HL-60 (cell line): Measurements from ENCODE around the gene JAGN1.

ENCODE experiments used
- DNase-seq, 2 experiments: peaks; one replicate each; pipeline ENCODE4 v3.0.0-alpha.2; 2010 to 2020; ENCODE audit warnings: low read depth in 1 of 2, low spot score in 1 of 2
- H3K27ac ChIP-seq: fragments of 250-450 bp; sonication (Bioruptor Pico); replicated peaks from 2 replicates; pipeline ENCODE4 v1.5.1; 2020; ENCODE audit warnings: mild to moderate bottlenecking, moderate library complexity
- H3K27me3 ChIP-seq: fragments of 250-450 bp; sonication (Bioruptor Pico); 2 replicates; pipeline ENCODE4 v1.5.1; 2021; ENCODE audit warnings: mild to moderate bottlenecking, moderate library complexity; ENCODE audit not compliant: insufficient read depth, poor library complexity, severe bottlenecking
- H3K4me3 ChIP-seq: replicated peaks from 2 replicates; pipeline ENCODE4 v1.5.1; 2011; ENCODE audit warnings: mild to moderate bottlenecking, control low read depth, low read length; ENCODE audit not compliant: insufficient read depth
- GABPA ChIP-seq: IDR thresholded peaks from 2 replicates; pipeline ENCODE4 v1.6.1; 2012; ENCODE audit warnings: low read depth
- POLR2AphosphoS5 ChIP-seq: IDR thresholded peaks from 2 replicates; pipeline ENCODE4 v1.6.1; 2012; ENCODE audit warnings: low read depth
- SPI1 ChIP-seq: IDR thresholded peaks from 2 replicates; pipeline ENCODE4 v1.6.1; 2012; ENCODE audit warnings: low read depth, mild to moderate bottlenecking, borderline replicate concordance
- TF ChIP-seq, protein P1 (sequence below): IDR thresholded peaks from one replicate; pipeline ENCODE4 v1.5.1; 2011; ENCODE audit warnings: low read length, control low read depth, inconsistent platforms; ENCODE audit not compliant: insufficient read depth
- TF ChIP-seq, protein P2 (sequence below): IDR thresholded peaks from 2 replicates; pipeline ENCODE4 v1.6.1; 2012; ENCODE audit warnings: low read depth; ENCODE audit not compliant: insufficient replicate concordance

Gene JAGN1

DNA sequence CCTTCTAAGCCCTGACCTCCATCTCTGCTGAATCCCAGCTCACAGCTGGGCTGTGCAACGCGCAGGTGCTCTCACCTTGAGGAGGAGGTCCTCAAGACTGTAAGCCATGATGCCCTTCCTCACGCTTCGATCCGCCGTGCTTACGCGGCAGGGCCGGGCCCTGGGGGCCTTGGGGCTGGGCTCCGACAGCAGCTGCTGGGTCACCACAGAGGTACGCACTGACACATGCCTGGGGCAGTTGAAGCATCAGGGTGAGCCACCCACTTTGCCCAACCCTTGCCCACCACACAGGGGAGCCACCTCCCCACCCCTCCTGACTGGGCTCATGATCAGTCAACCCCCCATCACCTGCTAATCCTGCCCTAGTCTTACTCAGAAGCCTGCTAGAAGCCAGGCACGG lies 13.4 kb upstream of the JAGN1 start:
- Histone ChIP-seq H3K27ac (no peak overlapping the region), H3K27me3 (no peaks in the 10 kb centered on the region), H3K4me3 (no peak overlapping the region)
- no peak for DNase-seq
- TF ChIP-seq POLR2AphosphoS5 (no peak), GABPA (no peak), SPI1 (no peak)
- TF ChIP-seq, protein P1, sequence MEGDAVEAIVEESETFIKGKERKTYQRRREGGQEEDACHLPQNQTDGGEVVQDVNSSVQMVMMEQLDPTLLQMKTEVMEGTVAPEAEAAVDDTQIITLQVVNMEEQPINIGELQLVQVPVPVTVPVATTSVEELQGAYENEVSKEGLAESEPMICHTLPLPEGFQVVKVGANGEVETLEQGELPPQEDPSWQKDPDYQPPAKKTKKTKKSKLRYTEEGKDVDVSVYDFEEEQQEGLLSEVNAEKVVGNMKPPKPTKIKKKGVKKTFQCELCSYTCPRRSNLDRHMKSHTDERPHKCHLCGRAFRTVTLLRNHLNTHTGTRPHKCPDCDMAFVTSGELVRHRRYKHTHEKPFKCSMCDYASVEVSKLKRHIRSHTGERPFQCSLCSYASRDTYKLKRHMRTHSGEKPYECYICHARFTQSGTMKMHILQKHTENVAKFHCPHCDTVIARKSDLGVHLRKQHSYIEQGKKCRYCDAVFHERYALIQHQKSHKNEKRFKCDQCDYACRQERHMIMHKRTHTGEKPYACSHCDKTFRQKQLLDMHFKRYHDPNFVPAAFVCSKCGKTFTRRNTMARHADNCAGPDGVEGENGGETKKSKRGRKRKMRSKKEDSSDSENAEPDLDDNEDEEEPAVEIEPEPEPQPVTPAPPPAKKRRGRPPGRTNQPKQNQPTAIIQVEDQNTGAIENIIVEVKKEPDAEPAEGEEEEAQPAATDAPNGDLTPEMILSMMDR = no peak
- TF ChIP-seq, protein P2, sequence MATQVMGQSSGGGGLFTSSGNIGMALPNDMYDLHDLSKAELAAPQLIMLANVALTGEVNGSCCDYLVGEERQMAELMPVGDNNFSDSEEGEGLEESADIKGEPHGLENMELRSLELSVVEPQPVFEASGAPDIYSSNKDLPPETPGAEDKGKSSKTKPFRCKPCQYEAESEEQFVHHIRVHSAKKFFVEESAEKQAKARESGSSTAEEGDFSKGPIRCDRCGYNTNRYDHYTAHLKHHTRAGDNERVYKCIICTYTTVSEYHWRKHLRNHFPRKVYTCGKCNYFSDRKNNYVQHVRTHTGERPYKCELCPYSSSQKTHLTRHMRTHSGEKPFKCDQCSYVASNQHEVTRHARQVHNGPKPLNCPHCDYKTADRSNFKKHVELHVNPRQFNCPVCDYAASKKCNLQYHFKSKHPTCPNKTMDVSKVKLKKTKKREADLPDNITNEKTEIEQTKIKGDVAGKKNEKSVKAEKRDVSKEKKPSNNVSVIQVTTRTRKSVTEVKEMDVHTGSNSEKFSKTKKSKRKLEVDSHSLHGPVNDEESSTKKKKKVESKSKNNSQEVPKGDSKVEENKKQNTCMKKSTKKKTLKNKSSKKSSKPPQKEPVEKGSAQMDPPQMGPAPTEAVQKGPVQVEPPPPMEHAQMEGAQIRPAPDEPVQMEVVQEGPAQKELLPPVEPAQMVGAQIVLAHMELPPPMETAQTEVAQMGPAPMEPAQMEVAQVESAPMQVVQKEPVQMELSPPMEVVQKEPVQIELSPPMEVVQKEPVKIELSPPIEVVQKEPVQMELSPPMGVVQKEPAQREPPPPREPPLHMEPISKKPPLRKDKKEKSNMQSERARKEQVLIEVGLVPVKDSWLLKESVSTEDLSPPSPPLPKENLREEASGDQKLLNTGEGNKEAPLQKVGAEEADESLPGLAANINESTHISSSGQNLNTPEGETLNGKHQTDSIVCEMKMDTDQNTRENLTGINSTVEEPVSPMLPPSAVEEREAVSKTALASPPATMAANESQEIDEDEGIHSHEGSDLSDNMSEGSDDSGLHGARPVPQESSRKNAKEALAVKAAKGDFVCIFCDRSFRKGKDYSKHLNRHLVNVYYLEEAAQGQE = no peak

DNA sequence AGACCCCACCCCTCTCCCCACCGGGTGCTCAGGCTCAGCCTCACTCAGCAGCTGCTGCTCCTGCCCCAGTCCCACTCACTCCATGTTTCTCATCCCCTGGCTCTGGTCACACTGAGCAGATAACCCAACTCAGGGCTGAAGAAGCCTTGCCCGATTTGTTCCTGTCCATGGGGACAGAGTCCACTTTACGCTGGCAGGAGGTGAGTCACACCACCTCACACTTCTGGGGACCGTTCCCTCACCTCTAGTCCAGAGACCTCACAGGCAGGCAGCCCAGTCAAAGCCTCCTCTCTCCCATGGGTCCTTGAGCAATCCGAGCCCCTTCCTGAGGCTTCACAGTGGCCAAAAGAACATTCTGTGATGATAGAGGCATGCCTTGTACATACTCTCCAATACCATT lies 11.7 kb upstream of the JAGN1 start:
- H3K4me3 ChIP-seq = no peak overlapping the region
- TF ChIP-seq, protein P1 = no peak
- TF ChIP-seq POLR2AphosphoS5 = no peak
- TF ChIP-seq, protein P2 = no peak
- no peak for TF ChIP-seq SPI1
- TF ChIP-seq GABPA = no peak
- DNase-seq = no peak
- H3K27ac ChIP-seq = no peak overlapping the region
- no peaks in the 10 kb centered on the region for H3K27me3 ChIP-seq

DNA sequence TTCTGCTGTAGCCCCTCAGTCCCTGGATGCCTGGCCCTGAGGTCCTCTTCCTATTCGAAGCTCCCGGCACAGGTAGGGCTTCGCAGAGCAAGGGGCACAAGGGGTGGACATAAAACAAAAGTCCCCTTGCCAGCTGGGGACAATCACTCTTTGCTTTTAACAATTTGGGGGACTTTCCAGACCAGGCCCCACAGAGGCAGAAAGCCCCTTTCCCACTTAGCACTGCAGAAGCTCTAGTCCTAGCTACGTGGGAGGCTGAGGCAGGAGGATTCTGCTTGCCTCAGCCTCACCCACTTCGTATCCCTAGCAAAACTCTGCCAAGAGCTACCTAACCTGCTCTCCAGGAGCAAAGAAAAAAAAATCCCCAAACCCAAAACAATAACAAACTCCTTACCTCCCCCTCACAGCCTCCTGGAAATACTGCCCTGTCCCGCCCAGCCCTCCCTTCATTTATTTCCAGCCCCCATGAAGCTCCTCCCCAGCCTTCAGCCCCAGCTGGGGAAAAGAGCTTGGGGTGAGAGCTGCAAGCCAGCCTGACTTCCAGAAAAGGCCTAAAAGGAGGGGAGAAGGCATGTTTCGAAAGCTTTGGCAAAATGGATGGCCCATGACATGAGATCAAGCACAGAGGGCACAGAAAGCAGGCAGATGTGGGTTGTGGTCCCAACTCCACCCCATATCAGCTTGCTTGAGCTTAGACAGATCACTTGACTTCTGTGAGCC lies 10.4 kb upstream of the JAGN1 start, which contains the start of gene CIDEC:
TSS of gene CIDEC (minus strand) at position 424 of the 720 bp plus-strand sequence. CDS start 1,767 bp downstream, outside the sequence.
- DNase-seq = no peak
- TF ChIP-seq, protein P2 = no peak
- TF ChIP-seq GABPA (no peak), SPI1 (no peak)
- TF ChIP-seq, protein P1 = no peak
- H3K4me3 ChIP-seq = no peak within 1 kb of the TSS
- H3K27me3 ChIP-seq = no peaks in the 10 kb centered on the region
- H3K27ac ChIP-seq = no peak within 1 kb of the TSS
